Cardiac muscle cell (in vitro differentiated cells and primary cell): Measurements from ENCODE around the gene PTGIR. TPM values are rescaled to one million over a fixed set of nuclear protein-coding genes. Genes with fewer than 3 reads are reported as not detected.

Experiments used
- DNase-seq, 2 donors: peaks; one replicate each; pipeline versions ENCODE4 v3.0.0 to v3.0.0-alpha.2; 2010 to 2017; ENCODE audit warnings: low read depth in 1 of 2, low spot score in 1 of 2
- H3K27ac ChIP-seq: fragments of 200-600 bp; sonication (generic); 2 replicates; pipeline ENCODE4 v1.5.1; 2016
- H3K27me3 ChIP-seq: fragments of 200-600 bp; sonication (generic); 2 replicates; pipeline ENCODE4 v1.6.0; 2016; ENCODE audit warnings: control low read depth
- H3K36me3 ChIP-seq: fragments of 200-600 bp; sonication (generic); 2 replicates; pipeline ENCODE4 v1.5.1; 2016; ENCODE audit warnings: control low read depth
- H3K4me1 ChIP-seq: fragments of 200-600 bp; sonication (generic); 2 replicates; pipeline ENCODE4 v1.8.1; 2017; ENCODE audit warnings: low read depth, mild to moderate bottlenecking, mixed run types
- H3K4me3 ChIP-seq: fragments of 200-600 bp; sonication (generic); 2 replicates; pipeline ENCODE4 v1.5.1; 2016; ENCODE audit warnings: mild to moderate bottlenecking
- H3K9me3 ChIP-seq: fragments of 200-600 bp; sonication (generic); 2 replicates; pipeline ENCODE4 v1.5.1; 2017; ENCODE audit warnings: low read depth, mild to moderate bottlenecking, control low read depth
- CTCF ChIP-seq: IDR thresholded peaks from 2 replicates; pipeline ENCODE4 v1.5.1; 2012; ENCODE audit warnings: low read depth, mild to moderate bottlenecking, low read length
- polyA plus RNA-seq: library from polyadenylated mRNA; unstranded; fragments of >200 nt; fragmentation: Nextera tagmentation; extraction: Ambion mirVana; gene quantifications from 2 replicates; pipeline ENCODE4 v1.2.1, GENCODE V29; 2016
- total RNA-seq: library from RNA; depleted of rRNA; stranded (reverse); fragments of >200 nt; gene quantifications from 2 replicates; pipeline ENCODE4 v1.2.3, GENCODE V29; 2016

PTGIR gene
- total and polyA plus RNA-seq, 2 experiments from 2014 or later = 0.12 to 0.82 TPM

- no peaks in the 10 kb centered on the region for H3K27me3 ChIP-seq
- peak overlapping the region; percentile 63 for H3K27ac ChIP-seq
- no peaks in the 10 kb centered on the region for H3K9me3 ChIP-seq
- peak; percentile 26 to 43 for DNase-seq
- H3K4me1 ChIP-seq = peaks cover 24% of the 10 kb centered on the region
- no peak overlapping the region for H3K4me3 ChIP-seq
- TF ChIP-seq CTCF = no peak
- H3K36me3 ChIP-seq = peaks cover 10% of the 10 kb centered on the region
Measured at GRCh38 chr19:46654621-46655152, 29.8 kb upstream of the PTGIR start.

GRCh38 chr19:46650445-46650844 lies 25.6 kb upstream of the PTGIR start:
- Histone ChIP-seq H3K27ac (no peak overlapping the region), H3K9me3 (no peaks in the 10 kb centered on the region), H3K4me3 (no peak overlapping the region), H3K4me1 (peaks cover 17% of the 10 kb centered on the region), H3K27me3 (peaks cover 9% of the 10 kb centered on the region), H3K36me3 (peaks cover 10% of the 10 kb centered on the region)
- TF ChIP-seq CTCF = no peak
- no peak for DNase-seq

- TF ChIP-seq CTCF = no peak
- no peak for DNase-seq
- Histone ChIP-seq H3K27me3 (peaks cover 9% of the 10 kb centered on the region), H3K4me3 (no peak overlapping the region), H3K36me3 (peaks cover 10% of the 10 kb centered on the region), H3K27ac (no peak overlapping the region), H3K4me1 (peaks cover 5% of the 10 kb centered on the region), H3K9me3 (no peaks in the 10 kb centered on the region)
Measured at GRCh38 chr19:46648961-46649960, 24.4 kb upstream of the PTGIR start.

- no peak for DNase-seq
- Histone ChIP-seq H3K27me3 (peaks cover 9% of the 10 kb centered on the region), H3K4me3 (no peak overlapping the region), H3K27ac (no peak overlapping the region), H3K4me1 (no peaks in the 10 kb centered on the region), H3K36me3 (peaks cover 10% of the 10 kb centered on the region), H3K9me3 (no peaks in the 10 kb centered on the region)
- TF ChIP-seq CTCF = no peak
Measured at GRCh38 chr19:46648060-46648960, 23.4 kb upstream of the PTGIR start.

- Histone ChIP-seq H3K9me3 (no peaks in the 10 kb centered on the region), H3K36me3 (peaks cover 3% of the 10 kb centered on the region), H3K27me3 (peaks cover 9% of the 10 kb centered on the region), H3K27ac (no peak overlapping the region), H3K4me1 (no peaks in the 10 kb centered on the region), H3K4me3 (no peak overlapping the region)
- no peak for DNase-seq
- no peak for TF ChIP-seq CTCF
Measured at GRCh38 chr19:46646402-46646801, 21.5 kb upstream of the PTGIR start.
